MCF 10A (cell line): ENCODE measurements around the gene GMDS. TPM values are rescaled to one million over a fixed set of nuclear protein-coding genes. Genes with fewer than 3 reads are reported as not detected.

Source experiments
- BruUV-seq: library from RNA; stranded (reverse); fragments of 400-500 nt; replicated peaks from 2 replicates; lab custom pipeline; 2021; lab: Mats Ljungman, UMichigan
- CTCF ChIA-PET: fragments of 300-600 bp; sonication (Branson Sonifier 250); formaldehyde crosslinking; extraction: SDS; loops from one replicate; lab custom pipeline; 2021; ENCODE audit warnings: antibody characterized with exemption, inconsistent platforms; lab: Yijun Ruan, JAX
- POLR2A ChIA-PET: fragments of 300-600, 350-650 bp; sonication (Branson Sonifier 250); formaldehyde crosslinking; extraction: SDS; loops from one replicate; lab custom pipeline; 2020; ENCODE audit warnings: antibody characterized with exemption, inconsistent platforms; lab: Yijun Ruan, JAX
- DNase-seq: peaks from one replicate; pipeline ENCODE4 v3.0.0-alpha.2; 2018; ENCODE audit not compliant: unreplicated experiment
- H3K27ac Mint-ChIP-seq: one replicate; pipeline ENCODE4 v1.8.0; 2022; ENCODE audit warnings: mild to moderate bottlenecking, low read depth, mixed read lengths; ENCODE audit not compliant: unreplicated experiment
- H3K27me3 Mint-ChIP-seq: one replicate; pipeline ENCODE4 v1.8.0; 2022; ENCODE audit warnings: mixed read lengths; ENCODE audit not compliant: insufficient read depth, unreplicated experiment
- H3K36me3 Mint-ChIP-seq: one replicate; pipeline ENCODE4 v1.8.0; 2022; ENCODE audit warnings: mild to moderate bottlenecking, moderate library complexity, mixed read lengths; ENCODE audit not compliant: insufficient read depth, unreplicated experiment
- H3K4me1 Mint-ChIP-seq: one replicate; pipeline ENCODE4 v1.8.0; 2022; ENCODE audit warnings: mixed read lengths; ENCODE audit not compliant: insufficient read depth, unreplicated experiment
- H3K4me3 Mint-ChIP-seq: one replicate; pipeline ENCODE4 v1.8.0; 2022; ENCODE audit warnings: mild to moderate bottlenecking, moderate library complexity, mixed read lengths; ENCODE audit not compliant: unreplicated experiment
- H3K9me3 Mint-ChIP-seq: one replicate; pipeline ENCODE4 v1.8.0; 2022; ENCODE audit warnings: mixed read lengths; ENCODE audit not compliant: unreplicated experiment
- CTCF ChIP-seq: fragments of 200-600 bp; IDR thresholded peaks from one replicate; pipeline ENCODE4 v1.8.0; 2022; ENCODE audit warnings: antibody characterized with exemption, mild to moderate bottlenecking; ENCODE audit not compliant: unreplicated experiment
- intact Hi-C: fragments of 100-400 bp; cut with micrococcal nuclease; formaldehyde crosslinking; loops from 2 replicates; pipeline ENCODE4 v1.14.1; 2022
- total RNA-seq: library from RNA; stranded (reverse); gene quantifications from 2 replicates; pipeline ENCODE4 v1.2.3, GENCODE V29; 2022

GMDS gene
- total RNA-seq, 1 experiment from 2014 or later: 24.9 TPM

GRCh38 chr6:2166717-2167116, 78.7 kb downstream of the GMDS start:
- H3K27me3 Mint-ChIP-seq: no peaks in the 10 kb centered on the region
- CTCF ChIA-PET: interaction anchor here (1.6 kb wide), 1 partner anchor 9 kb away, joined by 3 read pairs; no protein-coding TSS in a partner anchor
- intact Hi-C loops: no loop called here
- H3K4me1 Mint-ChIP-seq: peaks cover 18% of the 10 kb centered on the region
- DNase-seq: peak; percentile 66
- H3K9me3 Mint-ChIP-seq: no peaks in the 10 kb centered on the region
- TF ChIP-seq CTCF: no peak
- no peaks in the 10 kb centered on the region for H3K36me3 Mint-ChIP-seq
- POLR2A ChIA-PET: interaction anchor here (1.0 to 1.5 kb wide), 2 partner anchors 34 to 80 kb away, joined by 3 read pairs; no protein-coding TSS in a partner anchor
- H3K4me3 Mint-ChIP-seq: no peak overlapping the region
- H3K27ac Mint-ChIP-seq: no peak overlapping the region
- BruUV-seq: no TSS peak

- no peaks in the 10 kb centered on the region for H3K27me3 Mint-ChIP-seq
- H3K4me3 Mint-ChIP-seq: no peak overlapping the region
- no peak overlapping the region for H3K27ac Mint-ChIP-seq
- DNase-seq: no peak
- CTCF ChIA-PET: no interaction called here
- H3K36me3 Mint-ChIP-seq: no peaks in the 10 kb centered on the region
- TF ChIP-seq CTCF: no peak
- no TSS peak for BruUV-seq
- POLR2A ChIA-PET: interaction anchor here (0.7 to 1.5 kb wide), 2 partner anchors 17 to 32 kb away, joined by 3 read pairs; no protein-coding TSS in a partner anchor
- no peaks in the 10 kb centered on the region for H3K9me3 Mint-ChIP-seq
- intact Hi-C loops: no loop called here
- peaks cover 19% of the 10 kb centered on the region for H3K4me1 Mint-ChIP-seq
Observed at GRCh38 chr6:2165286-2165685, 80.1 kb downstream of the GMDS start.

- no peak overlapping the region for H3K4me3 Mint-ChIP-seq
- BruUV-seq: no TSS peak
- DNase-seq: no peak
- no peaks in the 10 kb centered on the region for H3K27me3 Mint-ChIP-seq
- H3K36me3 Mint-ChIP-seq: no peaks in the 10 kb centered on the region
- H3K9me3 Mint-ChIP-seq: no peaks in the 10 kb centered on the region
- no peak overlapping the region for H3K27ac Mint-ChIP-seq
- TF ChIP-seq CTCF: no peak
- POLR2A ChIA-PET: no interaction called here
- peaks cover 19% of the 10 kb centered on the region for H3K4me1 Mint-ChIP-seq
- intact Hi-C loops: no loop called here
- CTCF ChIA-PET: no interaction called here
Observed at GRCh38 chr6:2164481-2164880, 80.9 kb downstream of the GMDS start.

GRCh38 chr6:2162079-2162445, 83.3 kb downstream of the GMDS start:
- DNase-seq: peak; percentile 38
- H3K4me1 Mint-ChIP-seq: peaks cover 30% of the 10 kb centered on the region
- BruUV-seq: no TSS peak
- intact Hi-C loops: no loop called here
- no peaks in the 10 kb centered on the region for H3K9me3 Mint-ChIP-seq
- H3K4me3 Mint-ChIP-seq: no peak overlapping the region
- ChIA-PET CTCF (interaction anchor here (0.6 kb wide), 1 partner anchor 9 kb away, joined by 3 read pairs; no protein-coding TSS in a partner anchor), POLR2A (interaction anchor here (0.6 to 1.3 kb wide), 2 partner anchors 20 to 55 kb away, joined by 3 to 5 read pairs; no protein-coding TSS in a partner anchor)
- H3K27me3 Mint-ChIP-seq: no peaks in the 10 kb centered on the region
- H3K36me3 Mint-ChIP-seq: no peaks in the 10 kb centered on the region
- TF ChIP-seq CTCF: no peak
- H3K27ac Mint-ChIP-seq: peak overlapping the region; percentile 76
